Cardiac septum (tissue), 1 donor: ENCODE measurements around the gene PPP1R12B. TPM values are rescaled to one million over a fixed set of nuclear protein-coding genes. Genes with fewer than 3 reads are reported as not detected.
"Not testable (repeated sequence)": the region's sequence is repeated elsewhere in the genome, so short reads cannot be mapped to it uniquely, and the experiment has no call there.

ENCODE experiments used
- DNase-seq: peaks from one replicate; pipeline ENCODE4 v3.0.0-alpha.2; 2020; ENCODE audit warnings: low spot score
- intact Hi-C: fragments of 100-400 bp; cut with DNase I; formaldehyde crosslinking; loops from one replicate; pipeline ENCODE4 v1.14.0; 2022
- total RNA-seq: library from RNA; stranded (reverse); fragmentation: NEBNext Ultra II Directional; extraction: Animal tissue kit (Norgen Biotek cat#: 25700); gene quantifications from one replicate; pipeline ENCODE4 v1.2.1, GENCODE V29; 2021
- donor health status: DM: no; HTN: no; CAD: no.

PPP1R12B gene
- total RNA-seq, 1 donor from 2014 or later = 428 TPM

DNA sequence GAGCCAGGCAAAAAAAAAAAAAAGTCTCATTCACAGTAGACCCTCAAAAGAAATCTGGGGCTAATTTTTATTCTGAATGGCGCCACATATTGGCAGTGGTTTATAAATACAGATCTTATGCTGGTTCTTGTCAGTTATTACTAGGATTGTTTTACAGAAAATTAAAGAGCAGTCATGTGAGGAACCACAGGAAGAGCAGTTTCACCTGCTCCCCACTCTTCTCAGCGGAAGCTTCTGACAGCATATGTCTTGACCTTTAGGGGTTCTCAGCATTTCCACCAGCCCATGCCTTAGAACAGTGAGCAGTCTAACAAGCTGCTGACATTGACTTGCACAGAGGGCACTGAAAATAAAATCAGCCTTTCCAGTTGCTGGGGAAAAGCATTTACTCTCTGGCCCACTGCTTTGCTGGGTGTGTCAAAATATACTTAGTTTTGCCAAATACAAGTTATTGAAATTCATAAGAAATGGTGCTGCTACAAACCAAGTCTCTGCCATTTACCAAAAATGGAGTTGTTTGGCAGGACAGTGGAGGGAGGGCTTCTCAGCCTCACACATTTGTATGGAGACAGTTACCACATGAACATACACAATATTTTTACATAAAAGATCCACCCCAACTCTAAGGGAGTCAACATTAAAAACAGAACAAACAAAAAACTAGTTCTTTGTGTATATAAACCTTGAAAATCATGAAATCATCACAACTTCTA lies 217.5 kb downstream of the PPP1R12B start:
- intact Hi-C loops = no loop called here
- DNase-seq = no peak

GRCh38 chr1:202567738-202568137 lies 219.2 kb downstream of the PPP1R12B start:
- intact Hi-C loops = no loop called here
- DNase-seq = no peak

GRCh38 chr1:202568410-202568809 lies 219.9 kb downstream of the PPP1R12B start:
- intact Hi-C loops = no loop called here
- no peak for DNase-seq

- intact Hi-C loops = no loop called here
- no peak for DNase-seq
Measured at GRCh38 chr1:202568826-202569225, 220.3 kb downstream of the PPP1R12B start.

DNA sequence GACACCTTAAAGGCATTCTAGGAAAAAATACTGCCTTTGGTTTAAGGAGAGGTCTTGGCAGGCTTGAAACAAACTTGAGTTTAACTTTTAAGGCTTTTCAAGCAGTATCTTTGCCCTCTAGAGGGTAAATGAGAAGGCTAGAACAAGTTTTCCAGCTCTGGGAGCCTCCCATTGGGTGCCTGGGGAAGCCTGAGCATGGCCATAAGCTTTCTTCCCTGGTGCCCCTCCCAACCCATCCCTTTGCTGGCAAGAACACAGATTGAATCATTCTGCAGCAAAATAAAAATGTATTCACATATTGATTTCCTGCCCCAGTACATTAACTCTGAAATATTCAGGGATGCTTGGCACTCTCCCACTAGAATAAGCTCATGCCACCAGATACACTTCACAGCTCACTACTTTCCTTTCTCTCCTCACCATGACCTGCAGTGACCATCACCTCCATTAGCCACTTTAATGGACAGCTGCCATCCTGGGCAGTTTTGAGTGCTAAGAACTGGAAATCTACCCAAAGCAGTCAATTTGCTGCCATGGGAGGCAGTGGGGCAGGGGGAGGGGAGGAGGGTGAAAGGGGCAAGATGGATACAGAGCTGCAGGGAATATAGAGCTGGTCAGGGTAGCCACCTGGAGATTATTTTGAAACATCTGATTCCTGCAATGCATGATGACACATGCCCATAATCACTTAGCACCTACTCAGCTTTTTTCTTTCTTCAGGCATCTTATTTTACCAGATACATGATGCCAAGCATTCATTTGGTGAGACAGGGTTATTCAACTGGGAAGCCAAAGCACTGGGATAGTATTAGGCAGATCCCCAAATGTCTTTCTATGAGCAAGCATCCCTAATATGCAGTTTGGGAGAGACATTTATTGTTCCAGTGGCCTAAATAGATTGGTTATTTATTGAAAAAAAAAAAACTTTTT lies 221.2 kb downstream of the PPP1R12B start:
- no peak for DNase-seq
- intact Hi-C loops = loop anchor here (5.0 kb wide), 1 partner anchor 67 kb away; no protein-coding TSS in a partner anchor

- intact Hi-C loops = loop anchor here (5.0 kb wide), 1 partner anchor 70 kb away; no protein-coding TSS in a partner anchor
- no peak for DNase-seq
Measured at GRCh38 chr1:202571719-202572339, 223.3 kb downstream of the PPP1R12B start.

GRCh38 chr1:202572867-202573266 lies 224.4 kb downstream of the PPP1R12B start:
- intact Hi-C loops = loop anchor here (5.0 kb wide), 1 partner anchor 71 kb away; no protein-coding TSS in a partner anchor
- DNase-seq = no peak

- DNase-seq = no peak
- intact Hi-C loops = loop anchor here (5.0 kb wide), 1 partner anchor 41 kb away; no protein-coding TSS in a partner anchor
Measured at GRCh38 chr1:202575918-202576653, 227.6 kb downstream of the PPP1R12B start.

DNA sequence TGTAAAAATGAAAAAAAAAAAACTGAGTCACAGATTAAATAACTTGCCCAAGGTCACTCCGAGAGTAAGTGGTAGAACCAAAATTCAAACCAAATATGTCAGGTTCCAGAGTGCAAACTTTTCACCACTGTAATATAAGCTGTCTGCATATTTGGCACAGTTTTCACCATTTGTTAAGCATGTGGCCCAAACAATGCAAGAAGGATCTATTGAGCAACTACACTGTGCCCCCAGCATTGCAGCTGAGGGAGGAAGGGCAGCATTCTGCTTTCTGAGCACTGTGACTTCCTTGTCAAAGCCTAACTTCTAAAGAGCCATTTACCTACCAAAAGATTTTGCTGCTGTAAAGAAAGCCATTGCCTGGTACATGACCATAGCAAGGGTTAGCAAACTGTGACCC lies 228.3 kb downstream of the PPP1R12B start:
- intact Hi-C loops = loop anchor here (5.0 kb wide), 1 partner anchor 40 kb away; no protein-coding TSS in a partner anchor
- no peak for DNase-seq

DNA sequence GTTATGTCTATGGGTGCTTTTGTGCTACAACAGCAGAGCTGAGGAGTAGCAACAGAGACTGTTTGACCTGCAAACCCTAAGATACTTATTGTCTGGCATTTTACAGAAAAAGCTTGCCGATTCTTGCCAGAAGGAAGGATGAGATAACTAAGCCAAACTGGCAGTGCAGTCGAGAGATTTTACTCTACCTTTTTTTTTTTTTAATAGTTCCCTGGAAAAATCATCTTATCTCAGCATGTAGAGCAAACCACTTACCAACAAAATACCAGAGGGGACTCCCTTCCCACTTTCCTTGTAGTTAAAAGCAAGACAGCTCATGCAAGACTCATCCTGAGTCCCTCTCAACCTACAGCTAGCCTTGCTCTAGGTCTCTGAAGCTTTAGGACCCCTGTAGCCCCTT lies 228.9 kb downstream of the PPP1R12B start:
- intact Hi-C loops = loop anchor here (5.0 kb wide), 1 partner anchor 40 kb away; no protein-coding TSS in a partner anchor

GRCh38 chr1:202578001-202578504 lies 229.6 kb downstream of the PPP1R12B start:
- intact Hi-C loops = loop anchor here (5.0 kb wide), 1 partner anchor 39 kb away; no protein-coding TSS in a partner anchor
- DNase-seq = no peak

More for the DNA sequence above, 228.9 kb downstream of the PPP1R12B start:
- no peak for DNase-seq

GRCh38 chr1:202578565-202578964 lies 230.1 kb downstream of the PPP1R12B start:
- no peak for DNase-seq
- intact Hi-C loops = loop anchor here (5.0 kb wide), 1 partner anchor 39 kb away; no protein-coding TSS in a partner anchor

- DNase-seq = no peak
- intact Hi-C loops = loop anchor here (5.0 kb wide), 1 partner anchor 37 kb away; no protein-coding TSS in a partner anchor
Measured at GRCh38 chr1:202579806-202580205, 231.3 kb downstream of the PPP1R12B start.

GRCh38 chr1:202580619-202581018 lies 232.1 kb downstream of the PPP1R12B start:
- intact Hi-C loops = no loop called here
- DNase-seq = no peak

- DNase-seq, intact Hi-C loops: not testable (repeated sequence)
Measured at GRCh38 chr1:202582350-202582749, 233.9 kb downstream of the PPP1R12B start.

DNA sequence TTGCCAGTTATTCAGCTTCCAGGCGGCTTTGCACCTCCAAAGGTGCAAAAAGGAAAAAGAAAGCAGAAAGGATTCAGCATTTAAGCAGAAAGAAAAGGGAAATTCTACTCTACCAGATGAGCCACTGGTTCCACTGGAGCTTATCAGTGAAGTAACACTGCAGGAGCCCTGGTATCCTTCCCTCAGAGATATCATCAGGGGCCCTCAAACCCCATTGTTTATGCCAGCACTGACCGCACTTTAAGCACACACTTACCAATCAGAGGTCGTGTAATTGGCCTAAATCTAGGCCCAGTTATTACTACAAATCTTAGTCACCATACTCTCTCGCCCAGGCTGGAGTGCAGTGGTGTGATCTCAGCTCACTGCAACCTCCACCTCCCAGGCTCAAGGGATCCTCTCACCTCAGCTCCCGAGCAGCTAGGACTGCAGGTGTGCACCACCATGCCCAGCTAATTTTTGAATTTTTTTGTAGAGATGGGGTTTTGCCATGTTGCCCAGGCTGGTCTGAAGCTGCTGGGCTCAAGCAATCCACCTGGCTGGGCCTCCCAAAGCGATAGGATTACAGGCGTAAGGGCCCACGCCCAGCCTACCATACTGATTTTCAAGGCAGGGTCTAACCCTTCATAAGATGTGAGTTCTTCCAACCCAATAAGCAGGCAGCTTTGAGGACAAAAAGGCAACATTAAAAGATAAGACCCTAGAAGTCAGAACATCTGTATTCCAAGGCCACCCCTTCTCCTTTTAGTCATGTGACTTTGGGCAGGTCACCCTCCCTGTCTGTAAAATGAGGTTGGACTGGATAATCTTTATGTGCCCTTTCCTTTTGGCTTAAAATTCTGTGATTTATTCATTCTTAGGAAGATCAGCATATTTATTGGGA lies 236.4 kb downstream of the PPP1R12B start:
- intact Hi-C loops = no loop called here
- no peak for DNase-seq

DNA sequence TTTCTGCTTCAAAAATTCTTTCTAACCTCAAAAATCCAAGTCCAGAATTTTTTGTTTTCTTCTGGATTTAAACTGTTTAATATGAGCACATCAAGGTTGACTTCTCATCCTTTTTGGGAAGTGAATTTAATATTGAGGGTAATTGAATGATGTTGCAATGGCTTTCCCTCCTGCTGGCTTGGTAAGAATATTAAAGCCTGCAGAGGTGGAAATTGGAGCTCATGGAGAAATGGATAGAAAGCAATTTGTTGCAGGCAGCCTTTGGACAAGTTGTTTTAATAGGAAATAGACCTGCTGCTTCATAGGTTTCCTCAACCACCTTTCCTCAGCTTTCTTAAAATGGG lies 237.1 kb downstream of the PPP1R12B start:
- no peak for DNase-seq
- intact Hi-C loops = no loop called here
